ENCODE data around the gene HMOX1.
"Not testable (repeated sequence)": the region's sequence is repeated elsewhere in the genome, so short reads cannot be mapped to it uniquely, and the experiment has no call there.

HMOX1 gene

GRCh38 chr22:35380013-35380412 is 883 bp upstream of the HMOX1 start:
- no peak for DNase-seq (ENCODE audit: low spot score)

- no peak for DNase-seq (ENCODE audit: low spot score)
Observed at GRCh38 chr22:35381424-35382009, 621 bp downstream of the HMOX1 start.

DNA sequence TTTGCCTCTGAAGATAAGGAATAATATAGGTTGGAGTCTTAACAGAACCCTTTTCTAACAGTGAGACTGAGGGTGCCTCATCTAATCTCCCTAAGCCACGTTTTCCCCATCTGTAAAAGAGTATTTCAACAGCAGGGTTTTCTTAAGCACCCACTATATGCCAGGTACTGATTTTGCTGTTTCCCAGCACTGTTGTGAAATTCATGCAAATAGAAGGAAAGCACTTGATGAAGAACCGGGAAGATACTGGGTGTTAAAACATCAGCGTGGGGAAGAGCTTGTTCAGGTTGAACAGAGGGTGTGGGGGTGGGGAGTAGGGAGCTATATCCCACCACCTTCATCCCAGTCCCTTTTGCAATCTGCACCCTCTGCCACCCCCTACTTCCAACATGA is 2.8 kb downstream of the HMOX1 start:
- no peak for DNase-seq (ENCODE audit: low spot score)

- DNase-seq (ENCODE audit: low spot score) = no peak
Observed at GRCh38 chr22:35384527-35384926, 3.6 kb downstream of the HMOX1 start.

- no peak for DNase-seq (ENCODE audit: low spot score)
Observed at GRCh38 chr22:35384975-35385588, 4.2 kb downstream of the HMOX1 start.

GRCh38 chr22:35386670-35387288 is 5.9 kb downstream of the HMOX1 start:
- no peak for DNase-seq (ENCODE audit: low spot score)

DNA sequence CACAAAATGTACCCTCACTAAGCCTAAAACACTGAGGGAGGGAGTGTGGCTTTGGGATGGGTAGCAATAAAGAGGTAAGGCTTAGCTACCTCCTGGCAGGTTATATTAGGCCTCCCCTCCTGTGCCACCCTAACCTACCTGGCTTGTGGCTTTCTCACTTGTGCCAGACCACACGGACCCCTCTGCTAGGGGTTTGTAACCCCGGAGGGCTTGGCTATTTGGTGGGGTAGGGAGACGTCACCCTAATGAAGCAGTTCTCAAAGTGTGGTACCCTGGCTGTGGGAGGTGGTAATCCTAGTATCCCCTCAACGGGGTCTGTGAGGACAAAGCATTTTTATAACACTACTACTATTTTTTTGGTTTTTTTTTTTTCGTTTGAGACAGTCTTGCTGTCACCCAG is 10.0 kb downstream of the HMOX1 start:
- no peak for DNase-seq (ENCODE audit: low spot score)

DNA sequence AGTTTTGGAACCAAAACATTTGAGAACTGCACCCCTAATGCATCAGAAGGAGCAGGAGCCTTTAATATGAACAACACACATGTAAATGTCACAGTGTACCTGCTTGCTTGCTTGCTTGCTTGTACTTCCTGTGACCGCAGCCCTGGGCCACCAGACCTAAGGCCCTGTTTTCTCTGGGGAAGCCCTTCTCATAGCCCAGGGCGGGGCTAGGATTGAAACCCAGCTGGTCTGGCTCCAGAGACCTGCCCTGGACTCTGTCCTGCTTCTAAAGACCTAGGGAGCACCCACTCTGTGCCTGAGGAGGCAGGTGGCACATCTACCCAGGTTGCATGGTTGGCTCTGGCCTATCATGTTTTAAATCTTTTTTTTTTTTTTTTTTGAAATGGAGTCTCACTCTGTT is 11.5 kb downstream of the HMOX1 start:
- DNase-seq (ENCODE audit: low spot score) = no peak

GRCh38 chr22:35393116-35394010 is 12.5 kb downstream of the HMOX1 start:
- no peak for DNase-seq (ENCODE audit: low spot score)

DNA sequence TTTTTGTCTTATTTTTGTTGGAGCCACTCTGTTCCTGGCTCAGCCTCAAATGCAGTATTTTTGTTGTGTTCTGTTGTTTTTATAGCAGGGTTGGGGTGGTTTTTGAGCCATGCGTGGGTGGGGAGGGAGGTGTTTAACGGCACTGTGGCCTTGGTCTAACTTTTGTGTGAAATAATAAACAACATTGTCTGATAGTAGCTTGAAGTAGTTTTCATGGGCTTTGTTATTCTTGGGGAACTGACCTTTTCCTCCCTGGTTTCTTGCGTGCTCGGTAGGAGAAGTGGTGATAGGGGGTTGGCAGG is 13.1 kb downstream of the HMOX1 start:
- no peak for DNase-seq (ENCODE audit: low spot score)

GRCh38 chr22:35394810-35395563 is 14.1 kb downstream of the HMOX1 start:
- no peak for DNase-seq (ENCODE audit: low spot score)

GRCh38 chr22:35396622-35397021 is 15.7 kb downstream of the HMOX1 start:
- DNase-seq (ENCODE audit: low spot score) = not testable (repeated sequence)

DNA sequence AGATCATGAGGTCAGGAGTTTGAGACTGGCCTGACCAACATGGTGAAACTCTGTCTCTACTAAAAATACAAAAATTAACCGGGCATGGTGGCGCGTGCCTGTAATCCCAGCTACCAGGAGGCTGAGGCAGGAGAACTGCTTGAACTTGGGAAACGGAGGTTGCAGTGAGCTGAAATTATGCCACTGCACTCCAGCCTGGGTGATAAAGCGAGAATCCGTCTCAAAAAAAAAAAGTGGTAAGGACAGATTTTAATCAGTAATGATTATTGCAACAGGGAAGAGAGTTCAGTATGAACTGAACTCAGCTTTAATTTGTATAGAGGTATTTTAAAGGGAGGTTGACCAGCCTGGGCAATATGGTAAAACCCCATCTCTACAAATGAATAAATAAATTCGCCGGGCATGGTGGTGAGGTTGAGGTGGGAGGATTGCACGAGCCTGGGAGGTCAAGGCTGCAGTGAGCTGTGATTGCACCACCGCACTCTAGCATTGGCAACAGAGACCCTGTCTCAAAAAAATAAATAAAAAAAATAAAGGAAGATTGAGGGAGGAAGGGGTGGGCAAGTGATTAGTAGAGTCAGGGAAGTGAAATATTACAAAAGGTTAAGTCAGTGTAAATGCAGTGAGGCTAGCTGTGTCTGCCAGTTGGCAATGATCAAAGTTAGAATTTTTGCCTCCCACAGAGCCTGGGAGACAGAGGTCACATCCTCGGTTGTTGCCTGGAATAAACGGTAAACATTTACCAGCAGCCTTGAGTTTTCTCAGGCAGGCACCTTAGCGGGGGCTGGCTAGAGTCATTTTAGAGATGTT is 16.4 kb downstream of the HMOX1 start:
- DNase-seq (ENCODE audit: low spot score) = no peak

- DNase-seq (ENCODE audit: low spot score) = no peak
Observed at GRCh38 chr22:35398591-35398973, 17.7 kb downstream of the HMOX1 start.

DNA sequence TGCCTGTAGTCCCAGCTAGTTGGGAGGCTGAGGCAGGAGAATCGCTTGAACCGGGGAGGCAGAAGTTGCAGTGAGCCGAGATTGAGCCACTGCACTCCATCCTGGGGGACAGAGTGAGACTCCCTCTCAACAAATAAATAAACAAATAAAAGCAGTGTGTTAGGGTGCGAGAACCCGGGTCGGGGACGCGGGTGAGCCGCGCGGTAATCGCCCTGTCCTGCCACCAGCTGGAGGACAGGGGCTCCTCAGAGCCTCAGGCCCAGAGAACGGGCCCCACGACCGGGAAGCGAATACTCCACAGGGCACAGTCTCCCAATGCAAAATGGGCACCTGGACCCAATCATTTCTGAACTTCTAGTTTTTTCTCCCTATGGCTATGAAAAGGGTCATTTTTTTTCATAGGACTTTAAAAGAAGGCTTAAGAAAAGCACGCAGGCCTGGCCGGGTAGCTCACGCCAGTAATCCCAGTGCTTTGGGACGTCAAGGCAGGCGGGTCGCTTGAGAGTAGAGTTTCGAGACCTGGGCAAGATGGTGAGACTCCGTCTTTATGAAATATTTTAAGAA is 18.3 kb downstream of the HMOX1 start:
- DNase-seq (ENCODE audit: low spot score) = no peak

- peak; percentile 97 for DNase-seq (ENCODE audit: low spot score)
Observed at GRCh38 chr22:35399678-35400500, 19.0 kb downstream of the HMOX1 start, which contains the start of gene MCM5. MCM5 (plus strand) TSS chr22:35400140; CDS start chr22:35400439, 299 bp downstream.

DNA sequence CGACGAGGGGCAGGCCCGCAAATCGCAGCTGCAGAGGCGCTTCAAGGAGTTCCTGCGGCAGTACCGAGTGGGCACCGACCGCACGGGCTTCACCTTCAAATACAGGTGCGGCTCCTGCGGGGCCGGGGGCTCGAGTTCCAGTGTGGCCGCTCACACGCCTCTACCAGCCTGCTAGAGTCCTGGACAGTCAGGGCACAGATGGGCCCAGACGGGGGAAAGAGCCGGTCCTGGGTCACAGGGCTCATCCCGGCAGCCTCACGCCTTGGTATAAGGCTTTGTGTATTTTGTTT is 19.6 kb downstream of the HMOX1 start:
- DNase-seq (ENCODE audit: low spot score) = no peak

DNA sequence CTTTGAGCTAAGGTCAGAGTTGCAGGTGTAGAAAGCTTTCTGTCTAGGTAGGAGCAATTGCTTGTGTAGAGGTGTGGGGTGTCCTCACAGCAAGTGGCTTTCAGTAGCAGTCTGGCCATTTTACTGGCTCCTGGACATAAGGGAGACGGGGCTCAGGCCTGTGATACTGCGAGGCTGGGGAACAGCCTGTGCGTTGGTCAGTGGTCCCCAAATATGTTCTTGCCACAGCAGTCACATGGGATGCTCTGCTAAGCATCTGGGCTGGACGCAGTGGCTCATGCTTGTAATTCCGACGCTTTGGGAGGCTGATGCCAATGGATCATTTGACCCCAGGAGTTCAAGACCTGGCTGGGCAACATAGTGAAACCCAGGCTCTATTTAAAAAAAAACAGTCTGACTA is 21.0 kb downstream of the HMOX1 start:
- no peak for DNase-seq (ENCODE audit: low spot score)

- DNase-seq (ENCODE audit: low spot score) = no peak
Observed at GRCh38 chr22:35403356-35403755, 22.5 kb downstream of the HMOX1 start.

DNA sequence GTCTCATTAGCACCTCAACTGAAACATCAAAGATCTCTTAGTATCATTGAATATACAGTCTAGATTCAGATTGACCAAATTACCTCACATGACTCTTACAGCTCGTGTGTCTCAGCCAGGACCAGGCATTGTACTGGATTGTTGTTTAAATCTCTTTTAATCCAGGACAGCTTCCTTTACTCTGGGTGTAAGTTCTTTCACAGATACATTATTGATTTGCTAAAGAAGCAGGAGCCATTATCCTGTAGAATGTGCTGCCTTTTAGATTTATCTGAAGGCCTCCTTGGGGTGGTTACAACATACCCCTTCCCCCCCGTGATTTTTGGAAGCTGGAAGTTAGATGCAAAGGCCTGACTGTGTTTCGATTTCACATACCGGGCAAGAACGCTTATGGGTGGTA is 23.3 kb downstream of the HMOX1 start:
- DNase-seq (ENCODE audit: low spot score) = no peak
